HepG2 (cell line): ENCODE measurements around the gene SH3TC2. TPM values are rescaled to one million over a fixed set of nuclear protein-coding genes. Genes with fewer than 3 reads are reported as not detected.

Source experiments
- ATAC-seq: fragments of 200-7000 bp; cut with Tn5 transposase; 3 replicates; pipeline ENCODE4 v1.9.1; 2020; ENCODE audit warnings: mild to moderate bottlenecking, moderate library complexity
- BruUV-seq: library from RNA; stranded (reverse); fragments of 400-500 nt; replicated peaks from 2 replicates; lab custom pipeline; 2021; lab: Mats Ljungman, UMichigan
- CTCF ChIA-PET: fragments of 300-600 bp; formaldehyde crosslinking; extraction: SDS; loops from one replicate; lab custom pipeline; 2021; ENCODE audit warnings: low total read pairs, inconsistent platforms, low intra/inter-chr PET ratio; lab: Yijun Ruan, JAX
- POLR2A ChIA-PET: fragments of 350-600 bp; sonication (Branson Sonifier 250); formaldehyde crosslinking; loops from one replicate; lab custom pipeline; 2020; ENCODE audit warnings: antibody characterized with exemption, inconsistent platforms; lab: Yijun Ruan, JAX
- DNase-seq: peaks from one replicate; pipeline ENCODE4 v3.0.0-alpha.2; 2015; ENCODE audit warnings: low spot score
- FAIRE-seq: peaks from 3 replicates; lab custom pipeline; 2011; peaks lifted over from hg19 to GRCh38; lab: Jason Lieb, UNC
- H2AFZ ChIP-seq: one replicate; pipeline ENCODE4 v1.6.1; 2011; ENCODE audit warnings: low read length, inconsistent platforms
- H3K27ac ChIP-seq: fragments of 300-600 bp; 3 replicates; pipeline ENCODE4 v1.8.0; 2011; ENCODE audit warnings: mixed run types, mild to moderate bottlenecking, mixed read lengths, low read length, inconsistent platforms; ENCODE audit not compliant: insufficient read depth; ENCODE audit errors: extremely low read length
- H3K27me3 ChIP-seq, 2 experiments: fragments of 200-600 bp in 1 of 2; 2 replicates in 1 of 2; 3 replicates in 1 of 2; pipeline versions ENCODE4 v1.6.0 to v1.8.0; 2011; ENCODE audit warnings: low read length in 2 of 2, mild to moderate bottlenecking in 2 of 2, moderate library complexity in 2 of 2, inconsistent platforms in 1 of 2; ENCODE audit not compliant: insufficient read depth in 2 of 2, control insufficient read depth in 1 of 2
- H3K36me3 ChIP-seq, 2 experiments: fragments of 200-600 bp in 1 of 2; replicated peaks in 1 of 2; 2 replicates in 1 of 2; 3 replicates in 1 of 2; pipeline versions ENCODE4 v1.5.1 to v1.8.0; 2011; ENCODE audit warnings: low read length in 2 of 2, inconsistent platforms in 1 of 2; ENCODE audit not compliant: insufficient read depth in 2 of 2, control insufficient read depth in 1 of 2
- H3K4me1 ChIP-seq: 2 replicates; pipeline ENCODE4 v1.5.1; 2012; ENCODE audit warnings: low read length, inconsistent platforms; ENCODE audit not compliant: insufficient read depth
- H3K4me2 ChIP-seq: 2 replicates; pipeline ENCODE4 v1.6.0; 2011; ENCODE audit warnings: low read depth, low read length, inconsistent platforms
- H3K4me3 ChIP-seq, 3 experiments: fragments of 200-600 bp in 1 of 3; sonication (generic), shearing (Covaris generic) in 1 of 3; replicated peaks in 1 of 3; 2 replicates each; pipeline ENCODE4 v1.5.1; 2011 to 2016; ENCODE audit warnings: low read length in 3 of 3, inconsistent platforms in 2 of 3, low read depth in 2 of 3, mild to moderate bottlenecking in 2 of 3, control low read depth in 1 of 3, mixed read lengths in 1 of 3; ENCODE audit not compliant: insufficient read depth in 1 of 3
- H3K79me2 ChIP-seq: one replicate; pipeline ENCODE4 v1.6.1; 2011; ENCODE audit warnings: low read length, inconsistent platforms; ENCODE audit not compliant: insufficient read depth
- H3K9ac ChIP-seq: 2 replicates; pipeline ENCODE4 v1.6.0; 2011; ENCODE audit warnings: mild to moderate bottlenecking, low read depth, low read length, inconsistent platforms; ENCODE audit not compliant: insufficient read depth
- H3K9me3 ChIP-seq: 2 replicates; pipeline ENCODE4 v1.5.1; 2012; ENCODE audit warnings: mild to moderate bottlenecking, low read length
- H4K20me1 ChIP-seq: 2 replicates; pipeline ENCODE4 v1.6.0; 2011; ENCODE audit warnings: inconsistent platforms, mild to moderate bottlenecking, low read length, moderate library complexity; ENCODE audit not compliant: insufficient read depth
- GTF3A ChIP-seq: sonication (generic); formaldehyde crosslinking; conservative IDR thresholded peaks from 2 replicates; pipeline ENCODE4 v1.4.0; 2020; ENCODE audit warnings: mild to moderate bottlenecking, missing genetic modification reagents
- KLF11 ChIP-seq: IDR thresholded peaks from 2 replicates; pipeline ENCODE4 v1.6.1; 2016; ENCODE audit warnings: missing compliant biosample characterization
- MAFK ChIP-seq, 2 experiments: IDR thresholded peaks in 1 of 2; conservative IDR thresholded peaks in 1 of 2; 2 replicates each; pipeline ENCODE4 v1.6.1; 2011; ENCODE audit warnings: improper control_type of control experiment in 2 of 2, low read length in 2 of 2
- SNAPC4 ChIP-seq: sonication (generic); formaldehyde crosslinking; IDR thresholded peaks from 2 replicates; pipeline ENCODE4 v1.4.0; 2020; ENCODE audit warnings: mild to moderate bottlenecking, missing genetic modification reagents
- SPEN ChIP-seq: sonication (generic); formaldehyde crosslinking; IDR thresholded peaks from 2 replicates; pipeline ENCODE4 v1.5.1; 2020; ENCODE audit warnings: low read depth, mild to moderate bottlenecking, missing genetic modification reagents
- SRSF1 ChIP-seq: fragments of 200-400 bp; formaldehyde crosslinking; optimal IDR thresholded peaks from 2 replicates; pipeline ENCODE3; 2017; ENCODE audit warnings: mild to moderate bottlenecking, low read depth, low read length, moderate library complexity
- ZNF253 ChIP-seq: sonication (generic); formaldehyde crosslinking; IDR thresholded peaks from 2 replicates; pipeline ENCODE4 v1.8.0; 2022; ENCODE audit warnings: mild to moderate bottlenecking, missing genetic modification reagents, borderline replicate concordance
- ZNF3 ChIP-seq: IDR thresholded peaks from 2 replicates; pipeline ENCODE4 v1.7.0; 2017; ENCODE audit warnings: inconsistent platforms
- ZNF501 ChIP-seq: sonication (generic); formaldehyde crosslinking; IDR thresholded peaks from 2 replicates; pipeline ENCODE4 v1.5.1; 2020; ENCODE audit warnings: mild to moderate bottlenecking, moderate library complexity, missing genetic modification reagents
- ZNF691 ChIP-seq: sonication (generic); formaldehyde crosslinking; IDR thresholded peaks from 2 replicates; pipeline ENCODE4 v1.4.0; 2020; ENCODE audit warnings: missing genetic modification reagents, low read depth, mild to moderate bottlenecking, borderline replicate concordance
- WGBS: methylation state at CpG from one replicate; pipeline ENCODE4 v1.1.6; 2017; ENCODE audit warnings: low lambda C conversion rate; 5-methylcytosine and 5-hydroxymethylcytosine counted together
- in situ Hi-C: cut with HindIII; loops from 2 replicates; pipeline ENCODE4 v1.10.0; 2017; ENCODE audit warnings: low pct_unique_long_range_greater_than_20kb; ENCODE audit not compliant: extremely low pct_ligation_motif_present
- intact Hi-C: fragments of 100-400 bp; cut with micrococcal nuclease; formaldehyde crosslinking; loops from one replicate; pipeline ENCODE4 v1.10.0; 2022; ENCODE audit not compliant: unreplicated experiment
- polyA plus RNA-seq, 8 experiments: library from polyadenylated mRNA; depleted of rRNA in 3 of 8; stranded (reverse) in 7 of 8; unstranded in 1 of 8; fragments of >200 nt; fragmentation: Illumina TruSeq in 4 of 8; extraction: Trizol in 4 of 8; gene quantifications; 2 replicates each; pipeline versions ENCODE4 v1.2.1 to v1.2.3, GENCODE V29; 2011 to 2016; ENCODE audit warnings: low read depth in 4 of 8, missing spikeins in 1 of 8, mixed read lengths in 1 of 8; ENCODE audit not compliant: insufficient read depth in 1 of 8
- total RNA-seq, 5 experiments: library from RNA; depleted of rRNA; stranded (reverse); fragments of >200 nt; fragmentation: Illumina TruSeq; extraction: Trizol; gene quantifications; 2 replicates each; pipeline ENCODE4 v1.2.3, GENCODE V29; 2016; ENCODE audit warnings: low read depth in 1 of 5
- TF ChIP-seq, protein P1 (sequence below): sonication (generic); formaldehyde crosslinking; IDR thresholded peaks from 2 replicates; pipeline ENCODE4 v1.5.1; 2020; ENCODE audit warnings: mild to moderate bottlenecking, missing genetic modification reagents, borderline replicate concordance
- TF ChIP-seq, protein P2 (sequence below): fragments of 450-650 bp; IDR thresholded peaks from 2 replicates; pipeline ENCODE4 v1.6.1; 2017

Gene SH3TC2
- total and polyA plus RNA-seq, 2 of the 13 experiments (the other 11 are each of a cell fraction or from before 2014, with no cell fraction given): 0.34 to 0.71 TPM

DNA sequence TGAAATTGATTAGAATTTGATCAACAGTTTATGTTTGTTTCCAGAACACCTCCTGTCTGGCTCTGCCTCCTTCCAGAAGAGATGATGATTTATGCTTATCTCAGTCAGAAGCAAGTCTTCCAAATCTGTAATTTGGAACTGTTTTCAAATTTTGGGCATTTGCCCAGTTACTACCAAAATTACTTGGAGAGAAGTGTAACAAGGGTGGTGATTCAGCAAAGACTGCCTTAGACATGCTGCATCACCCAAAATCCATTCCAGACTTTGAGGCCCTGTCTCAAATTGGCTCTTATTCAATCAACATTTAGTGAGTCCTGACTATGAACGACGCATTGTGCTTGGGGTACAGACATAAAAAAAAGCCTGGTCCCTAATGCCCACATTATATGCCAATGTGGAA is 89.4 kb downstream of the SH3TC2 start:
- intact Hi-C loops: no loop called here
- in situ Hi-C loops: no loop called here
- TF ChIP-seq SNAPC4 (CRISPR knock-in tag) (no peak), MAFK (conservative IDR thresholded peaks at IDR 0.05 in 1 of 2, IDR thresholded peaks at IDR 0.05 in 1 of 2; ENCODE audit: low read length in 2 of 2) (peak; percentile 23 to 75; a peak in 3 of 4 replicates), KLF11 (CRISPR knock-in tag) (no peak), GTF3A (no peak), SRSF1 (no peak), ZNF3 (CRISPR knock-in tag) (no peak), ZNF253 (no peak), SPEN (CRISPR knock-in tag) (no peak), ZNF691 (CRISPR knock-in tag) (no peak), ZNF501 (CRISPR knock-in tag) (no peak)
- TF ChIP-seq, protein P1, sequence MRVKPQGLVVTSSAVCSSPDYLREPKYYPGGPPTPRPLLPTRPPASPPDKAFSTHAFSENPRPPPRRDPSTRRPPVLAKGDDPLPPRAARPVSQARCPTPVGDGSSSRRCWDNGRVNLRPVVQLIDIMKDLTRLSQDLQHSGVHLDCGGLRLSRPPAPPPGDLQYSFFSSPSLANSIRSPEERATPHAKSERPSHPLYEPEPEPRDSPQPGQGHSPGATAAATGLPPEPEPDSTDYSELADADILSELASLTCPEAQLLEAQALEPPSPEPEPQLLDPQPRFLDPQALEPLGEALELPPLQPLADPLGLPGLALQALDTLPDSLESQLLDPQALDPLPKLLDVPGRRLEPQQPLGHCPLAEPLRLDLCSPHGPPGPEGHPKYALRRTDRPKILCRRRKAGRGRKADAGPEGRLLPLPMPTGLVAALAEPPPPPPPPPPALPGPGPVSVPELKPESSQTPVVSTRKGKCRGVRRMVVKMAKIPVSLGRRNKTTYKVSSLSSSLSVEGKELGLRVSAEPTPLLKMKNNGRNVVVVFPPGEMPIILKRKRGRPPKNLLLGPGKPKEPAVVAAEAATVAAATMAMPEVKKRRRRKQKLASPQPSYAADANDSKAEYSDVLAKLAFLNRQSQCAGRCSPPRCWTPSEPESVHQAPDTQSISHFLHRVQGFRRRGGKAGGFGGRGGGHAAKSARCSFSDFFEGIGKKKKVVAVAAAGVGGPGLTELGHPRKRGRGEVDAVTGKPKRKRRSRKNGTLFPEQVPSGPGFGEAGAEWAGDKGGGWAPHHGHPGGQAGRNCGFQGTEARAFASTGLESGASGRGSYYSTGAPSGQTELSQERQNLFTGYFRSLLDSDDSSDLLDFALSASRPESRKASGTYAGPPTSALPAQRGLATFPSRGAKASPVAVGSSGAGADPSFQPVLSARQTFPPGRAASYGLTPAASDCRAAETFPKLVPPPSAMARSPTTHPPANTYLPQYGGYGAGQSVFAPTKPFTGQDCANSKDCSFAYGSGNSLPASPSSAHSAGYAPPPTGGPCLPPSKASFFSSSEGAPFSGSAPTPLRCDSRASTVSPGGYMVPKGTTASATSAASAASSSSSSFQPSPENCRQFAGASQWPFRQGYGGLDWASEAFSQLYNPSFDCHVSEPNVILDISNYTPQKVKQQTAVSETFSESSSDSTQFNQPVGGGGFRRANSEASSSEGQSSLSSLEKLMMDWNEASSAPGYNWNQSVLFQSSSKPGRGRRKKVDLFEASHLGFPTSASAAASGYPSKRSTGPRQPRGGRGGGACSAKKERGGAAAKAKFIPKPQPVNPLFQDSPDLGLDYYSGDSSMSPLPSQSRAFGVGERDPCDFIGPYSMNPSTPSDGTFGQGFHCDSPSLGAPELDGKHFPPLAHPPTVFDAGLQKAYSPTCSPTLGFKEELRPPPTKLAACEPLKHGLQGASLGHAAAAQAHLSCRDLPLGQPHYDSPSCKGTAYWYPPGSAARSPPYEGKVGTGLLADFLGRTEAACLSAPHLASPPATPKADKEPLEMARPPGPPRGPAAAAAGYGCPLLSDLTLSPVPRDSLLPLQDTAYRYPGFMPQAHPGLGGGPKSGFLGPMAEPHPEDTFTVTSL (CRISPR knock-in tag): no peak
- TF ChIP-seq, protein P2, sequence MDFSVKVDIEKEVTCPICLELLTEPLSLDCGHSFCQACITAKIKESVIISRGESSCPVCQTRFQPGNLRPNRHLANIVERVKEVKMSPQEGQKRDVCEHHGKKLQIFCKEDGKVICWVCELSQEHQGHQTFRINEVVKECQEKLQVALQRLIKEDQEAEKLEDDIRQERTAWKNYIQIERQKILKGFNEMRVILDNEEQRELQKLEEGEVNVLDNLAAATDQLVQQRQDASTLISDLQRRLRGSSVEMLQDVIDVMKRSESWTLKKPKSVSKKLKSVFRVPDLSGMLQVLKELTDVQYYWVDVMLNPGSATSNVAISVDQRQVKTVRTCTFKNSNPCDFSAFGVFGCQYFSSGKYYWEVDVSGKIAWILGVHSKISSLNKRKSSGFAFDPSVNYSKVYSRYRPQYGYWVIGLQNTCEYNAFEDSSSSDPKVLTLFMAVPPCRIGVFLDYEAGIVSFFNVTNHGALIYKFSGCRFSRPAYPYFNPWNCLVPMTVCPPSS: no peak

More for the DNA sequence above, 89.4 kb downstream of the SH3TC2 start:
- no peak overlapping the region for H2AFZ ChIP-seq
- no peak for DNase-seq
- no peaks in the 10 kb centered on the region for H4K20me1 ChIP-seq
- H3K4me3 ChIP-seq: no peak overlapping the region
- FAIRE-seq: no peak
- no peaks in the 10 kb centered on the region for H3K9me3 ChIP-seq
- CTCF ChIA-PET: no interaction called here
- BruUV-seq: no TSS peak
- H3K79me2 ChIP-seq: no peaks in the 10 kb centered on the region
- no peak for ATAC-seq
- no peak overlapping the region for H3K27ac ChIP-seq
- H3K9ac ChIP-seq: no peak overlapping the region
- no peak overlapping the region for H3K4me2 ChIP-seq
- POLR2A ChIA-PET: no interaction called here
- 19% methylated on average over 2 of the region's 2 CpGs for WGBS
- no peaks in the 10 kb centered on the region for H3K4me1 ChIP-seq
- no peaks in the 10 kb centered on the region for H3K36me3 ChIP-seq
- H3K27me3 ChIP-seq: no peaks in the 10 kb centered on the region; a peak in 1 of 5 replicates
